K562 (cell line): ENCODE results near the gene IL12RB2. TPM values are rescaled to one million over a fixed set of nuclear protein-coding genes. Genes with fewer than 3 reads are reported as not detected.

Experiments
- ATAC-seq: fragments of 200-7000 bp; cut with Tn5 transposase; 3 replicates; pipeline ENCODE4 v1.9.1; 2020; ENCODE audit warnings: moderate library complexity
- BruUV-seq: library from RNA; stranded (reverse); fragments of 400-500 nt; replicated peaks from 2 replicates; lab custom pipeline; 2021; lab: Mats Ljungman, UMichigan
- CTCF ChIA-PET: fragments of 300-600 bp; formaldehyde crosslinking; extraction: SDS; loops from one replicate; lab custom pipeline; 2021; ENCODE audit warnings: low intra/inter-chr PET ratio; lab: Yijun Ruan, JAX
- POLR2A ChIA-PET: fragments of 300-600, 350-650 bp; sonication (Branson Sonifier 250); formaldehyde crosslinking; extraction: SDS; loops from one replicate; lab custom pipeline; 2021; ENCODE audit warnings: antibody characterized with exemption, inconsistent platforms; lab: Yijun Ruan, JAX
- DNase-seq, 4 experiments: peaks; one replicate each; pipeline versions ENCODE4 v3.0.0 to v3.0.0-alpha.2; 2011 to 2018; ENCODE audit warnings: low spot score in 3 of 4, mixed read lengths in 3 of 4; ENCODE audit errors: extremely low read depth in 1 of 4
- FAIRE-seq: peaks from 2 replicates; lab custom pipeline; 2011; peaks lifted over from hg19 to GRCh38; lab: Jason Lieb, UNC
- H2AFZ ChIP-seq: 2 replicates; pipeline ENCODE4 v1.6.0; 2011; ENCODE audit warnings: low read depth, low read length, control low read depth, inconsistent platforms
- H3K27ac ChIP-seq: fragments of 200-600 bp; 3 replicates; pipeline ENCODE4 v1.8.0; 2011; ENCODE audit warnings: low read depth, mild to moderate bottlenecking, control low read depth, inconsistent platforms, low read length, moderate library complexity, mixed read lengths; ENCODE audit errors: extremely low read depth
- H3K27me3 ChIP-seq, 2 experiments: fragments of 300-600 bp in 1 of 2; 2 replicates in 1 of 2; 3 replicates in 1 of 2; pipeline versions ENCODE4 v1.6.0 to v1.8.0; 2011; ENCODE audit warnings: inconsistent platforms in 2 of 2, low read length in 2 of 2, mild to moderate bottlenecking in 1 of 2, mixed read lengths in 1 of 2, moderate library complexity in 1 of 2; ENCODE audit not compliant: control insufficient read depth in 2 of 2, insufficient read depth in 2 of 2
- H3K36me3 ChIP-seq: fragments of 300-600 bp; 3 replicates; pipeline ENCODE4 v1.8.0; 2011; ENCODE audit warnings: mild to moderate bottlenecking, low read length, inconsistent platforms; ENCODE audit not compliant: control insufficient read depth, insufficient read depth
- H3K4me1 ChIP-seq, 2 experiments: fragments of 200-600 bp in 1 of 2; replicated peaks in 1 of 2; 2 replicates in 1 of 2; 3 replicates in 1 of 2; pipeline versions ENCODE4 v1.5.1 to v1.8.0; 2011; ENCODE audit warnings: inconsistent platforms in 2 of 2, low read length in 2 of 2, mild to moderate bottlenecking in 1 of 2, mixed read lengths in 1 of 2, moderate library complexity in 1 of 2; ENCODE audit not compliant: control insufficient read depth in 2 of 2, insufficient read depth in 2 of 2
- H3K4me2 ChIP-seq: 2 replicates; pipeline ENCODE4 v1.6.1; 2011; ENCODE audit warnings: low read length, control low read depth, inconsistent platforms, mixed read lengths; ENCODE audit not compliant: insufficient read depth
- H3K4me3 ChIP-seq: fragments of 200-600 bp; sonication (generic), shearing (Covaris generic); 2 replicates; pipeline ENCODE4 v1.5.1; 2016; ENCODE audit warnings: control low read depth, inconsistent platforms
- H3K79me2 ChIP-seq: fragments of 200-600 bp; 3 replicates; pipeline ENCODE4 v1.8.0; 2011; ENCODE audit warnings: low read length, inconsistent platforms; ENCODE audit not compliant: control insufficient read depth, insufficient read depth
- H3K9ac ChIP-seq, 2 experiments: 2 replicates each; pipeline versions ENCODE4 v1.6.0 to v1.6.1; 2011; ENCODE audit warnings: low read depth in 2 of 2, low read length in 2 of 2, control low read depth in 1 of 2, inconsistent platforms in 1 of 2, mild to moderate bottlenecking in 1 of 2, mixed read lengths in 1 of 2; ENCODE audit not compliant: insufficient read depth in 1 of 2
- H3K9me1 ChIP-seq: one replicate; pipeline ENCODE4 v1.6.0; 2011; ENCODE audit warnings: inconsistent platforms, mild to moderate bottlenecking, low read length, moderate library complexity; ENCODE audit not compliant: control insufficient read depth, insufficient read depth
- H3K9me3 ChIP-seq: replicated peaks from 2 replicates; pipeline ENCODE4 v1.5.1; 2011; ENCODE audit warnings: low read depth, low read length, inconsistent platforms; ENCODE audit not compliant: control insufficient read depth, insufficient read depth
- H4K20me1 ChIP-seq: replicated peaks from 2 replicates; pipeline ENCODE4 v1.6.1; 2011; ENCODE audit warnings: low read length, inconsistent platforms, mixed read lengths; ENCODE audit not compliant: control insufficient read depth, insufficient read depth
- BCOR ChIP-seq: fragments of 450-650 bp; IDR thresholded peaks from 2 replicates; pipeline ENCODE4 v1.6.1; 2016
- CBX8 ChIP-seq: fragments of 200-600 bp; sonication (generic); IDR thresholded peaks from 2 replicates; pipeline ENCODE4 v1.6.1; 2012; ENCODE audit warnings: borderline replicate concordance, mixed run types, low read depth, mild to moderate bottlenecking, moderate library complexity, mixed read lengths, low read length, control low read depth, inconsistent platforms; ENCODE audit not compliant: poor library complexity, severe bottlenecking; ENCODE audit errors: extremely low read depth
- ELF2 ChIP-seq: fragments of 250-450 bp; sonication (Bioruptor Pico); IDR thresholded peaks from 2 replicates; pipeline ENCODE4 v1.5.0; 2021; ENCODE audit warnings: mild to moderate bottlenecking
- FOS ChIP-seq: IDR thresholded peaks from 3 replicates; pipeline ENCODE4 v1.6.1; 2011; ENCODE audit not compliant: insufficient read length; ENCODE audit errors: extremely low read depth
- FOXA3 ChIP-seq, 2 experiments: fragments of 450-650 bp in 1 of 2; sonication (generic) in 1 of 2; formaldehyde crosslinking; IDR thresholded peaks in 1 of 2; conservative IDR thresholded peaks in 1 of 2; 2 replicates each; pipeline versions ENCODE4 v1.4.0 to v1.8.0; 2020 to 2022; ENCODE audit warnings: mild to moderate bottlenecking in 2 of 2, missing genetic modification reagents in 1 of 2
- ID3 ChIP-seq, 2 experiments: fragments of 250-450 bp in 1 of 2; fragments of 450-650 bp in 1 of 2; sonication (Bioruptor Pico) in 1 of 2; IDR thresholded peaks; 2 replicates each; pipeline versions ENCODE4 v1.6.1 to v1.8.0; 2016 to 2021; ENCODE audit warnings: mild to moderate bottlenecking in 2 of 2, moderate library complexity in 2 of 2, missing compliant biosample characterization in 1 of 2, missing genetic modification characterization in 1 of 2
- MCM2 ChIP-seq: fragments of 450-650 bp; IDR thresholded peaks from 2 replicates; pipeline ENCODE4 v1.6.1; 2017; ENCODE audit warnings: low read depth, mild to moderate bottlenecking
- POU5F1 ChIP-seq: fragments of 150-350 bp; IDR thresholded peaks from 2 replicates; pipeline ENCODE4 v1.6.1; 2014; ENCODE audit warnings: borderline replicate concordance, low read length, low read depth, mild to moderate bottlenecking; ENCODE audit not compliant: partially characterized antibody
- RHOXF2B ChIP-seq: fragments of 250-450 bp; sonication (Bioruptor Pico); conservative IDR thresholded peaks from 2 replicates; pipeline ENCODE4 v1.5.1; 2021
- TCF7L2 ChIP-seq: fragments of 150-350 bp; IDR thresholded peaks from 2 replicates; pipeline ENCODE4 v1.6.1; 2016; ENCODE audit warnings: low read depth, mild to moderate bottlenecking, low read length, moderate library complexity
- ZBTB7A ChIP-seq: IDR thresholded peaks from 2 replicates; pipeline ENCODE4 v1.6.1; 2011; ENCODE audit warnings: low read depth, mild to moderate bottlenecking, low read length, moderate library complexity, borderline replicate concordance; ENCODE audit not compliant: control insufficient read depth
- ZNF146 ChIP-seq: IDR thresholded peaks from one replicate; pipeline ENCODE4 v1.6.1; 2018; ENCODE audit warnings: missing compliant biosample characterization; ENCODE audit not compliant: unreplicated experiment
- ZNF592 ChIP-seq: fragments of 450-650 bp; IDR thresholded peaks from 2 replicates; pipeline ENCODE4 v1.6.1; 2017; ENCODE audit warnings: antibody characterized with exemption, mild to moderate bottlenecking
- WGBS: fragments of 100-300 bp; shearing (Covaris generic); methylation state at CpG from one replicate; pipeline ENCODE4 v1.1.6; 2016; ENCODE audit warnings: low coverage, mixed read lengths; ENCODE audit not compliant: insufficient coverage; ENCODE audit errors: missing lambda C conversion rate; 5-methylcytosine and 5-hydroxymethylcytosine counted together
- in situ Hi-C: fragments of 300-500 bp; cut with MboI; formaldehyde crosslinking; loops from 4 replicates; pipeline ENCODE4 v1.15.0; 2018; ENCODE audit warnings: inconsistent platforms, mixed read lengths
- intact Hi-C: fragments of 100-400 bp; cut with micrococcal nuclease; formaldehyde crosslinking; loops from 2 replicates; pipeline ENCODE4 v1.14.2; 2022
- polyA plus RNA-seq, 8 experiments: library from polyadenylated mRNA; depleted of rRNA in 4 of 8; stranded (reverse) in 5 of 8; unstranded in 3 of 8; fragments of >200 nt; fragmentation: Nextera tagmentation in 2 of 8; fragmentation: Illumina TruSeq in 1 of 8; extraction: Ambion mirVana in 2 of 8; extraction: Trizol in 1 of 8; gene quantifications; 2 replicates each; pipeline versions ENCODE4 v1.2.1 to v1.2.3, GENCODE V29; 2011 to 2014; ENCODE audit warnings: inconsistent platforms in 1 of 8, missing spikeins in 1 of 8
- total RNA-seq, 7 experiments: library from RNA; depleted of rRNA in 6 of 7; stranded (reverse); fragments of >200 nt in 6 of 7; fragmentation: Illumina TruSeq in 2 of 7; extraction: Trizol in 2 of 7; gene quantifications; 2 replicates each; pipeline versions ENCODE4 v1.2.1 to v1.2.3, GENCODE V29; 2011 to 2021; ENCODE audit warnings: low replicate concordance in 1 of 7
- TF ChIP-seq, protein P1 (sequence below): fragments of 450-650 bp; formaldehyde crosslinking; IDR thresholded peaks from 2 replicates; pipeline ENCODE4 v1.4.0; 2020; ENCODE audit warnings: mild to moderate bottlenecking, mixed read lengths

IL12RB2 gene
- total and polyA plus RNA-seq, 9 of the 15 experiments (the other 6 are each of a cell fraction or from before 2014, with no cell fraction given): 0.39 to 3.3 (median 1.9) TPM

- Histone ChIP-seq H3K9me3 (no peaks in the 10 kb centered on the region), H3K36me3 (no peaks in the 10 kb centered on the region; the same call in 2 of the 3 replicates), H3K4me1 (no peaks in the 10 kb centered on the region), H3K4me3 (no peak overlapping the region), H3K27ac (no peak overlapping the region), H3K9ac (no peak overlapping the region), H2AFZ (no peak overlapping the region), H3K9me1 (no peaks in the 10 kb centered on the region), H3K79me2 (no peaks in the 10 kb centered on the region), H4K20me1 (no peaks in the 10 kb centered on the region), H3K4me2 (no peak overlapping the region), H3K27me3 (no peaks in the 10 kb centered on the region)
- in situ Hi-C loops: no loop called here
- ChIA-PET CTCF (no interaction called here), POLR2A (no interaction called here)
- ATAC-seq (no peak), DNase-seq (no peak), FAIRE-seq (no peak)
- intact Hi-C loops: no loop called here
- BruUV-seq: no TSS peak
- WGBS: 29% methylated on average over 3 of the region's 3 CpGs
- TF ChIP-seq POU5F1 (no peak), TCF7L2 (no peak), FOS (no peak), RHOXF2B (CRISPR knock-in tag) (no peak), ZNF592 (no peak), MCM2 (no peak), ID3 (CRISPR knock-in tag; IDR thresholded peaks at IDR 0.05) (no peak), ID3 (tag; IDR thresholded peaks at IDR 0.05) (no peak), ELF2 (CRISPR knock-in tag) (no peak), CBX8 (no peak), BCOR (no peak), FOXA3 (CRISPR knock-in tag; conservative IDR thresholded peaks at IDR 0.05 in 1 of 2, IDR thresholded peaks at IDR 0.05 in 1 of 2) (no peak), ZNF146 (CRISPR knock-in tag) (no peak), ZBTB7A (no peak)
- TF ChIP-seq, protein P1, sequence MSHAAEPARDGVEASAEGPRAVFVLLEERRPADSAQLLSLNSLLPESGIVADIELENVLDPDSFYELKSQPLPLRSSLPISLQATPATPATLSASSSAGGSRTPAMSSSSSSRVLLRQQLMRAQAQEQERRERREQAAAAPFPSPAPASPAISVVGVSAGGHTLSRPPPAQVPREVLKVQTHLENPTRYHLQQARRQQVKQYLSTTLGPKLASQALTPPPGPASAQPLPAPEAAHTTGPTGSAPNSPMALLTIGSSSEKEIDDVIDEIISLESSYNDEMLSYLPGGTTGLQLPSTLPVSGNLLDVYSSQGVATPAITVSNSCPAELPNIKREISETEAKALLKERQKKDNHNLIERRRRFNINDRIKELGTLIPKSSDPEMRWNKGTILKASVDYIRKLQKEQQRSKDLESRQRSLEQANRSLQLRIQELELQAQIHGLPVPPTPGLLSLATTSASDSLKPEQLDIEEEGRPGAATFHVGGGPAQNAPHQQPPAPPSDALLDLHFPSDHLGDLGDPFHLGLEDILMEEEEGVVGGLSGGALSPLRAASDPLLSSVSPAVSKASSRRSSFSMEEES: no peak
Observed at GRCh38 chr1:67304023-67304422, 3.6 kb upstream of the IL12RB2 start.
